Caco-2 (cell line): ENCODE results near the gene ODF2L. TPM values are rescaled to one million over a fixed set of nuclear protein-coding genes. Genes with fewer than 3 reads are reported as not detected.

Source experiments
- BruUV-seq: library from RNA; stranded (reverse); fragments of 400-500 nt; replicated peaks from 2 replicates; lab custom pipeline; 2021; lab: Mats Ljungman, UMichigan
- CTCF ChIA-PET: fragments of 300-600 bp; sonication (Branson Sonifier 250); formaldehyde crosslinking; loops from one replicate; lab custom pipeline; 2022; ENCODE audit warnings: antibody characterized with exemption; lab: Charles Lee
- POLR2A ChIA-PET: fragments of 300-600 bp; sonication (Branson Sonifier 250); formaldehyde crosslinking; loops from one replicate; lab custom pipeline; 2022; ENCODE audit warnings: antibody characterized with exemption; lab: Charles Lee
- DNase-seq, 2 experiments: peaks; one replicate each; pipeline versions ENCODE4 v3.0.0 to v3.0.0-alpha.2; 2020 to 2022
- H3K27me3 ChIP-seq: replicated peaks from 2 replicates; pipeline ENCODE4 v1.6.0; 2011; ENCODE audit warnings: low read length; ENCODE audit not compliant: control insufficient read depth, insufficient read depth
- H3K36me3 ChIP-seq: 2 replicates; pipeline ENCODE4 v1.5.1; 2011; ENCODE audit warnings: low read length; ENCODE audit not compliant: control insufficient read depth, insufficient read depth
- H3K4me1 ChIP-seq: fragments of 250-450 bp; sonication (Bioruptor Pico); 2 replicates; pipeline ENCODE4 v1.5.1; 2020; ENCODE audit warnings: mild to moderate bottlenecking
- H3K4me3 ChIP-seq: 2 replicates; pipeline ENCODE4 v1.5.1; 2011; ENCODE audit warnings: low read depth, mild to moderate bottlenecking, control low read depth, low read length
- H3K9me3 ChIP-seq: fragments of 250-450 bp; sonication (Bioruptor Pico); 2 replicates; pipeline ENCODE4 v1.5.1; 2020; ENCODE audit warnings: mild to moderate bottlenecking, moderate library complexity
- H3K27ac Mint-ChIP-seq: one replicate; pipeline ENCODE4 v1.8.0; 2022; ENCODE audit warnings: mixed read lengths; ENCODE audit not compliant: unreplicated experiment
- H3K27me3 Mint-ChIP-seq: one replicate; pipeline ENCODE4 v1.8.0; 2022; ENCODE audit warnings: mixed read lengths; ENCODE audit not compliant: insufficient read depth, unreplicated experiment
- H3K36me3 Mint-ChIP-seq: one replicate; pipeline ENCODE4 v1.8.0; 2022; ENCODE audit warnings: mild to moderate bottlenecking, mixed read lengths; ENCODE audit not compliant: insufficient read depth, unreplicated experiment
- H3K4me1 Mint-ChIP-seq: one replicate; pipeline ENCODE4 v1.8.0; 2022; ENCODE audit warnings: low read depth, mixed read lengths; ENCODE audit not compliant: unreplicated experiment
- H3K4me3 Mint-ChIP-seq: one replicate; pipeline ENCODE4 v1.8.0; 2022; ENCODE audit warnings: mild to moderate bottlenecking, moderate library complexity, mixed read lengths; ENCODE audit not compliant: unreplicated experiment
- H3K9me3 Mint-ChIP-seq: one replicate; pipeline ENCODE4 v1.8.0; 2022; ENCODE audit warnings: mixed read lengths; ENCODE audit not compliant: unreplicated experiment
- CTCF ChIP-seq, 2 experiments: fragments of 200-600 bp in 1 of 2; IDR thresholded peaks; 1 replicate in 1 of 2; 2 replicates in 1 of 2; pipeline versions ENCODE4 v1.5.1 to v1.8.0; 2011 to 2022; ENCODE audit warnings: antibody characterized with exemption in 1 of 2, control low read depth in 1 of 2, inconsistent platforms in 1 of 2, low read depth in 1 of 2, low read length in 1 of 2, mild to moderate bottlenecking in 1 of 2, moderate library complexity in 1 of 2; ENCODE audit not compliant: insufficient read depth in 1 of 2, severe bottlenecking in 1 of 2, unreplicated experiment in 1 of 2
- intact Hi-C: fragments of 100-400 bp; cut with micrococcal nuclease; formaldehyde crosslinking; loops from one replicate; pipeline ENCODE4 v1.10.0; 2022; ENCODE audit not compliant: unreplicated experiment
- total RNA-seq: library from RNA; stranded (reverse); gene quantifications from 2 replicates; pipeline ENCODE4 v1.2.3, GENCODE V29; 2022

Gene ODF2L
- total RNA-seq, 1 experiment from 2014 or later, result 9.7 TPM

GRCh38 chr1:86421601-86422280, 25.6 kb upstream of the ODF2L start:
- H3K9me3 Mint-ChIP-seq, result no peaks in the 10 kb centered on the region
- H3K4me3 Mint-ChIP-seq, result no peak overlapping the region
- TF ChIP-seq CTCF (IDR thresholded peaks at IDR 0.05; ENCODE audit: insufficient read depth in 1 of 2, low read depth in 1 of 2, low read length in 1 of 2, severe bottlenecking in 1 of 2, unreplicated experiment in 1 of 2), result no peak
- peaks cover 3% of the 10 kb centered on the region for H3K27me3 Mint-ChIP-seq
- no peaks in the 10 kb centered on the region for H3K27me3 ChIP-seq
- H3K9me3 ChIP-seq, result no peaks in the 10 kb centered on the region
- no TSS peak for BruUV-seq
- H3K4me1 Mint-ChIP-seq, result no peaks in the 10 kb centered on the region
- POLR2A ChIA-PET, result no interaction called here
- H3K4me1 ChIP-seq, result no peaks in the 10 kb centered on the region
- H3K27ac Mint-ChIP-seq, result no peak overlapping the region
- no peaks in the 10 kb centered on the region for H3K36me3 Mint-ChIP-seq
- no peak for DNase-seq
- intact Hi-C loops, result no loop called here
- CTCF ChIA-PET, result no interaction called here
- no peaks in the 10 kb centered on the region for H3K36me3 ChIP-seq
- no peak overlapping the region for H3K4me3 ChIP-seq

DNA sequence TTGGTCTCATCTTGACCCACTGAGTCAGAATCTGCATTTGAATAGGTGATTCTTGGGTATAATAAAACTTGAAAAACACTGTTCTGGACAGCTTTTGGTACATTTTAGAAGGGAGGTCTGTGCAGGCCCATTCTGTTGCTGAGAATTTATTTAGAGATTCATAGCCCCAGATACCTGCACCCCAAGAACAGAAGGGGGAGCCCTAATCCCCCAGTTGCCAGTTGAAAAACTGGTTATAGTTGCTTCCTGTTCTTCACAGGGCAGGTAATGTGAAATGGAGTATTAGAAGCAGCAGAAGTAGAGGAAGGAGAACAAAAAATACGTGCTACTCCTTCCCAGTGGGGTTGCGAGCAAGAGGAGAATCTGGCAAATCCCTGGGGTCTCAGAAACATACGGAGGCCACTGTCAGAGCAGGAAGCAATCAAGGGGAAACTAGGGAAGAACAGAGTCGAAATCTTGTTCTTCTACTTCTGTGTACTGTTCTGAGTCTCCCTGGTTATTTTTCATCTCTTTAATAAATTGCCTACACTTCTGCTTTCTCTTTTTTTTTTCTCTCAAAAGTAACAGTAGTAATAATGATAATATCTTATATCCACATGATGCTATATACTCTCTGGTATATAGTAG, 23.3 kb upstream of the ODF2L start:
- Histone ChIP-seq H3K27me3 (no peaks in the 10 kb centered on the region), H3K9me3 (no peaks in the 10 kb centered on the region), H3K36me3 (no peaks in the 10 kb centered on the region), H3K4me3 (no peak overlapping the region), H3K4me1 (no peaks in the 10 kb centered on the region)
- Mint-ChIP-seq H3K27ac (no peak overlapping the region), H3K4me1 (no peaks in the 10 kb centered on the region), H3K4me3 (no peak overlapping the region), H3K9me3 (no peaks in the 10 kb centered on the region), H3K36me3 (no peaks in the 10 kb centered on the region), H3K27me3 (no peaks in the 10 kb centered on the region)
- ChIA-PET CTCF (interaction anchor here (0.6 kb wide), 1 partner anchor 358 kb away, joined by 3 read pairs; no protein-coding TSS in a partner anchor), POLR2A (no interaction called here)
- peak in 1 of 2 experiments; percentile 19 for DNase-seq
- TF ChIP-seq CTCF (IDR thresholded peaks at IDR 0.05; ENCODE audit: insufficient read depth in 1 of 2, low read depth in 1 of 2, low read length in 1 of 2, severe bottlenecking in 1 of 2, unreplicated experiment in 1 of 2), result peak; percentile 11 to 48
- no TSS peak for BruUV-seq
- intact Hi-C loops, result loop anchor here (2.0 kb wide), 1 partner anchor 83 kb away; no protein-coding TSS in a partner anchor

GRCh38 chr1:86416343-86416742, 20.2 kb upstream of the ODF2L start:
- Mint-ChIP-seq H3K27ac (no peak overlapping the region), H3K27me3 (no peaks in the 10 kb centered on the region), H3K9me3 (no peaks in the 10 kb centered on the region), H3K4me1 (no peaks in the 10 kb centered on the region), H3K4me3 (no peak overlapping the region), H3K36me3 (no peaks in the 10 kb centered on the region)
- DNase-seq, result no peak
- Histone ChIP-seq H3K4me3 (no peak overlapping the region), H3K4me1 (no peaks in the 10 kb centered on the region), H3K27me3 (no peaks in the 10 kb centered on the region), H3K36me3 (no peaks in the 10 kb centered on the region), H3K9me3 (no peaks in the 10 kb centered on the region)
- CTCF ChIA-PET, result no interaction called here
- TF ChIP-seq CTCF (IDR thresholded peaks at IDR 0.05; ENCODE audit: insufficient read depth in 1 of 2, low read depth in 1 of 2, low read length in 1 of 2, severe bottlenecking in 1 of 2, unreplicated experiment in 1 of 2), result no peak
- intact Hi-C loops, result no loop called here
- no TSS peak for BruUV-seq
- POLR2A ChIA-PET, result no interaction called here
